CD4-positive, alpha-beta T cell treated with Interferon alpha-2 for 1 hour (primary cell): ENCODE measurements around the gene SPAG16.

Source experiments
- DNase-seq, 2 donors: peaks; one replicate each; pipeline ENCODE4 v3.0.0-alpha.2; 2020 to 2022

SPAG16 gene

GRCh38 chr2:214410918-214411554 lies 1126.8 kb downstream of the SPAG16 start, which contains the start of gene VWC2L:
VWC2L (plus strand) TSS chr2:214411054; CDS start chr2:214414194, 3,140 bp downstream.
- DNase-seq, result peak in 1 of 2 donors; percentile 5

GRCh38 chr2:214412679-214413078 lies 1128.4 kb downstream of the SPAG16 start:
- no peak for DNase-seq

GRCh38 chr2:214436470-214436869 lies 1152.2 kb downstream of the SPAG16 start:
- DNase-seq, result no peak

- no peak for DNase-seq
These were observed 1166.0 kb downstream of the SPAG16 start for GRCh38 chr2:214450118-214450894.

GRCh38 chr2:214451516-214452275 lies 1167.4 kb downstream of the SPAG16 start:
- DNase-seq, result no peak
